Activated CD4-positive, alpha-beta T cell treated with anti-CD3 and anti-CD28 coated beads for 24 hours (primary cell): ENCODE data around the gene MTFR1L.
"Not testable (repeated sequence)": the region's sequence is repeated elsewhere in the genome, so short reads cannot be mapped to it uniquely, and the experiment has no call there.

Experiments used
- DNase-seq, 2 donors: peaks; one replicate each; pipeline ENCODE4 v3.0.0-alpha.2; 2020; ENCODE audit warnings: low read depth in 2 of 2

The MTFR1L gene

DNA sequence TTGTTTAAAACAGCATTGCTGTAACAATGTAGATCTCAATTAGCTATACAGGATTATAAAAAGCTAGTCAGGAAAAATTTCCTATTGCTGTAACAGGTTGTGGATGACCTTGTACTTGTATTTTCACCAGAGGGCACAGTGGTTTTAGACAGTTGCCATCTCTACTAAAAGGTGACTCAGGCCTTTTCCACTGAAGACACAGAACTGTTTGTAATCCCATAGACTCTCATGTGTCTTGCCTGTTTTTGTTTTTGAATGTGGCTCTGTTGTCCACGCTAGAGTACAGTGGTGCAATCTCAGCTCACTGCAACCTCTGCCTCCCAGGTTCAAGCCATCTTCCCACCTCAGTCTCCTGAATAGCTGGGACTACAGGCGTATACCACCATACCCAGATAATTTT, 5.9 kb downstream of the MTFR1L start:
- no peak for DNase-seq

DNA sequence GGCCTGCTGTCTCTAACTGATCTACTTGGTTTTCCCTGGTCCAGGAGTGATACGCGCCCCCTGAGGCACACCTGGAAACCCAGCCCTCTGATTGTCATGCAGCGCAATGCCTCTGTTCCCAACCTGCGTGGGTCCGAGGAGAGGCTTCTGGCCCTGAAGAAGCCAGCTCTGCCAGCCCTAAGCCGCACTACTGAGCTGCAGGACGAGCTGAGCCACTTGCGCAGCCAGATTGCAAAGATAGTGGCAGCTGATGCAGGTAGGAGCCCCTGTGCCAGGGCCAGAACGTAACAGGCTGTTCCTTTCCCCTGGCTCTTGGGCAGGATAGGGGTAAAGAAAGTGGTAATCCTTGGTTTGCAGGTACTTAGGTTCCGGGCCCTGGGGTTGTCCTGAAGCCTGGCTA, 6.8 kb downstream of the MTFR1L start:
- DNase-seq = no peak

DNA sequence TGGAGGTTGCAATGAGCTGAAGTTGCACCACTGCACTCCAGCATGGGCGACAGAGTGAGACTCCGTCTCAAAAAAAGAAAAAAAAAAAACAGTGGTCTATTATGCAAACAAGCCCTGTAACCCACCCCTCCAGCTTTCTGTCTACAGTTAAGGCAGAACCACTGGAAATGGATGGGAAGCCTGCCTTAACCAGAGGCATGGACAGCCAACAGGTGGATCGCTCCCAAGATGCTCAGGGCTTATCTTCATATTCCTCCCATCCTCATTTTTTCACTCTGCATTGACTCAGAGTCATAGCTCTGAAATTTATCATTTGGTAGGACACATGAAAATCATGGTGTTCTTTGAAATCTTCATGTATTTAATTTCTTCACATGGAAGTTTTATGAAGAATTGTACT, 8.7 kb downstream of the MTFR1L start:
- no peak for DNase-seq

DNA sequence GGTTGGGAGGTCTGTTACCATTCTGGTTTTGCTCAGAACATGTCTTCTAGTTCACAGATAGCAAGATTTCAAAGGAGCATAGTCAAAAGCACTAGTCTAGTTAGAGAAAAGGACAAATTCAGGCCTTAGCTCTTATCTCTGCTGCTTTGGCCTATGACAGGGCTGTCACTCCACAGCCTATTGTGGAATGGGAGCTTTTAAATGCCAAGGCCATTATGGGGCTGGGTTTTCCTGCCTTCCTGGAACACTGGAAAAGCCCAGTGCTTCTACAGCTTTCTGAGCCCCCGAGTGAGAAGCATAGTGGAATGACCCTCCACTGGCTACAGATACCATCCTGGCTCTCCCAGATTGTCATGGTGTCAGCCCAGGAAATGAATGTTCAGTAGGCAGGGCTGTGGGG, 9.3 kb downstream of the MTFR1L start:
- no peak for DNase-seq

DNA sequence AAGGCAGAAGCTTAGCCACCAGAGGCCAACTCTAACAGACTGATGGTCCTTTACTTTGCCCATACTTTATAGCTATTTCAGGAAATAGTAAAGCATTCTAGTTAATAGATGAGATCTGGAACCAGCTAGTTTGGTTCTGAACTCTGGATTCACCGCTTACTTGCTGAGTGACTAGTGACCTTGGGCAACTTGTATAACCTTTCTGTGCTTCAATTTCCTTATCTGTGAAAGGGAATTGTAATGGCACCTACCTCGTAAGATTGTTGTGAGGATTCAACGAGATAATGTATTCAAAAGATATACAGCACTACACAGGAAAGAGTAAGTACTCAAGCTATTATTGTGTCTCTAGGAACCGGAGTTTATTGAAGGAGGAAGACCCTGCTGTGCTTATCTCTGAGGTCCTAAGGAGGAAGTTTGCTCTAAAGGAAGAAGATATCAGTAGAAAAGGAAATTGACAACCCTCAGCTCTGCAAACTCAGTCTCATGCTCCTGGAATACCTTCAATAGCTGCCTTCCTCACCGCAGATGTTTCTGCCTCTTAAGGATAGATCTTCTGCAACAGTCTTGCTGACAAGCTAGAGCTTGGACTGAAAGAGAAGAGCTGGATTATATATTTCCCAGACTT, 11.9 kb downstream of the MTFR1L start:
- DNase-seq = no peak

DNA sequence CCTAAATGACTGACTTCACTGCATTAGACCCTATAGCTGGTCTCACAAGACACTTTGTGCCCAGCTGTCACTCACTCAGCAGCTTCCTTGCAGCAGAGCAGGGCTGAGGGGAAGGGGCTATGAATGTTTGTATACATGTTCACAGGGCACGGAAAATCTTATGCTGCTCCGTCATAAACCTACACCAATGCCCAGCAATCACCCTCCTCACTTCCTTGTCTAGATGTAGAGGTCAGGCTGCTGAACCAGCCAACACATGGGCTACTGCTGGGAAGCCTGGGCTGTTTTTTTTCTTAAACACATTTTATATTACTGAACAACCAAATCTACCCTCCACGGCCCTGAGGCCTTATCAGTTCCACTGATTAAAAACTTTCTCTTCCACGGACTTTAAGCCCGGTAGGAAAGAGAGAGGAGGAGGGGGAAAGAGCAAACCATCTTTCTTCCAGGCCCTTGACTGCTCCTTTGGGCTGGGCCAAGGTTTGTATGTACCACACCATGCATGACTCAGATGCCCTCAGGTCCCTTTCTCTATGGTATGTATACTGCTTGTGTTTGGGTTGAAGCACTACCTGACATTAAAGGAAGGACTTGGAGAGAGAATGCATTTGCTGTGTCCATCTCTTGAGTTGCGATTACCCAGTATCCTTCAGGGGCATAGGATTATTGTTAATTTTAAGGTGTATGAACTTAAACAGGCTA, 12.7 kb downstream of the MTFR1L start:
- DNase-seq = no peak

DNA sequence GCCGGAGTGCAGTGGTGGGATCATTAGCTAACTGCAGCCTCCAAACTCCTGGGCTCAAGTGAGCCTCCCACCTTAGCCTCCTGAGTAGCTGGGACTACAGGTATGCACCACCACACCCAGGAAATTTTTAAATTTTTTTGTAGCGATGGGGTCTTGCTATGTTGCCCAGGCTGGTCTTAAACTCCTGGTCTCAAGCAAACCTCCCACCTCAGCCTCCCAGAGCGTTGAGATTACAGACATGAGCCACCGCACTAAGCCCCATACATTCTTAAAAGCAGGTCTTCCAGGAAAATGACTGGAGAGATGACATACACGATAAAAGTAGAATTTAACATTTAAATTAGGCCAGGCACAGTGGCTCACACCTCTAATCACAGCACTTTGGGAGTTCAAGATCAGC, 13.4 kb downstream of the MTFR1L start:
- DNase-seq = no peak

DNA sequence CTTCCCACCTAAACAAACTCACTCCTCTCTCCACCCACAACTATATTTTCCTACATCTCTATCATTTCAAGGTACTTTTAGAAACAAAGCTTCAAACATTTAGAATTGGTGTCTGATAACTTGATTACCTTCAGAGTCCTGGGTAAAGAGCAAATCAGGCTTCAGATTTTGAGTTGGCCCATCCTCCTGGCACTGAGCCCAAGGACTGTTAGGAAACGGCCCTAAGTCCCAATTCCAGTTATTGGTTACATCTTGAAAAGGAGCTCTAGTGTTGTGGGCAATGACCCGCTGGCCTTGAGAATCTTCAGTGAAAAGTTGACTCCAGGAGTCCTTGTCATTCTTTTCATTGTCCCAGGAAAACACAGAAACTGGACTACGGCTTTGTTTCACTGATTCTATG, 15.1 kb downstream of the MTFR1L start:
- no peak for DNase-seq

DNA sequence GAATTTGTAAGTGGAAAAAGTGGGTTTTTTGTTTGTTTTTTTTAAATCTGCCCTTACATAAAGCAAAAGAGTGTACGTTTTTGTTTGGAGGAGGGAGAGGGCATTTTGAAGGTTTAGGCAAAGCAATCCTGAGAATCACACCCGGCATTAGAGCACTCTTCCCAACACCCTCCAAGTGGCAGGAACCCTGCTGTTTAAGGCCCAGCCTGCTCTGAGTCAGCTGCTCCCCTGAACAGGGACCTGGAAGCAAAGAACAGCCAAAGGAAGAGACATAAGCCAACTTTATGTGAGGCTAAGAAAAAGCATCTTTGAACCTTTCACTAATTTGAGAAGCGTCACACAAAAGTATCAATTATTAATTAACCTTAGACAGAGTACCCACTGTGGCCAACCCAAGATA, 16.9 kb downstream of the MTFR1L start:
- DNase-seq = no peak

DNA sequence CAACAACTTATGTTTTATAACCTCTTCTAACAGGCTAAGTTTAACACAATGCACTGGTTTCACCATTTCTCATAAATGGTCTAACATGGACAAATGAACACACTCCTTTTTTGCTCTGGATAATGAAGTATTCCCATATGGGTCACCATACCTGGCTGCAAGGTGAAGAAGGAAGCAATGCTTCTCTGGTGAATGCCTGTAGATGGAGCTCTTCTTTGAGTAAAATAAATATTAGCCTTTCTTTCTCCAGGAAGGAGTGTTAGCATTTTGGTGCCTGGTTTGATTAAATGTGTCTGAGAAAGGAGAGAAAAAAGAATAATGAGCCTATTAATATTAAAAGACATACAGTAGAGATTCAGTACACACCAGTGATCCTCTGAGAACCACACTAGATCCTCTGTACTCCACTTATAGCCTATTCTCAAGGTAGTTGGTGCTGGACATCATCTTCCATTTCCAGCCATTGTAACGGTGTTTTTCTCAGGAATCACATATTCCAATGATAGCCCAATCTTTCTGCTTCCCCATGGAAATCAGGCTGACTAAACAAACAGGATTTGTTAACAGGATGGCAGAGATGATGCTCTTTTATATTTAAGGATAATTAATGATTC, 17.6 kb downstream of the MTFR1L start:
- DNase-seq = no peak

DNA sequence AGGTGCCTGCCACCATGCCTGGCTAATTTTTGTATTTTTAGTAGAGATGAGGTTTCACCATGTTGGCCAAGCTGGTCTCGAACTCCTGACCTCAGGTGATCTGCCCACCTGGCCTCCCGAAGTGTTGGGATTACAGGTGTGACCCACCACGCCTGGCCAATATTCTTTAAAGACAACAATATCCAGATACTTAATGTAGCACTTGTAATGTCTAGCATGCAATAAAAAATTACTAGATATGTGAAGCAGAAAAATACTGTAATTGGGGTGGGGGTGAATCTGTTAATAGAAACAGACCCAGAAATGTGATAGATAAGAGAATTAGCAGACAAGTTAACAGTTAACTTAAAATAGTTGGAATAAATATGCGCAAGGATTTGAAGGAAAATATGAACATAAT, 20.1 kb downstream of the MTFR1L start:
- DNase-seq = not testable (repeated sequence)

DNA sequence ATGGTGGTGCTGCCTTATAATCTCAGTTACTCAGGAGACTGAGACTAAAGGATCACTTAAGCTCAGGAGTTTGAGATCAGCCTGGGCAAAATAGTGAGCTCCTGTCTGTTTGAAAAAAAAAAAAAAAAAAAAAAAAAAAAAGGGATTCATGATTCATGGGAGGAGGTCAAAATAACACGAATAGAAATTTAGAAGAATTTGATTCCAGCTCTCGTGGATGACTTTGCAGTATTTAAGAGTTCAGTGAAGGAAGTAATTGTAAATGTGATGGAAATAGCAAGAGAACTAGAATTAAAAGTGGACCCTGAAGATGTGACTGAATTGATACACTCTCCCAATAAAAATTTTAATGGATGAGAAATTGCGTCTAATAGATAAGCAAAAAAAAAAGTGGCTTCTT, 23.7 kb downstream of the MTFR1L start:
- no peak for DNase-seq

DNA sequence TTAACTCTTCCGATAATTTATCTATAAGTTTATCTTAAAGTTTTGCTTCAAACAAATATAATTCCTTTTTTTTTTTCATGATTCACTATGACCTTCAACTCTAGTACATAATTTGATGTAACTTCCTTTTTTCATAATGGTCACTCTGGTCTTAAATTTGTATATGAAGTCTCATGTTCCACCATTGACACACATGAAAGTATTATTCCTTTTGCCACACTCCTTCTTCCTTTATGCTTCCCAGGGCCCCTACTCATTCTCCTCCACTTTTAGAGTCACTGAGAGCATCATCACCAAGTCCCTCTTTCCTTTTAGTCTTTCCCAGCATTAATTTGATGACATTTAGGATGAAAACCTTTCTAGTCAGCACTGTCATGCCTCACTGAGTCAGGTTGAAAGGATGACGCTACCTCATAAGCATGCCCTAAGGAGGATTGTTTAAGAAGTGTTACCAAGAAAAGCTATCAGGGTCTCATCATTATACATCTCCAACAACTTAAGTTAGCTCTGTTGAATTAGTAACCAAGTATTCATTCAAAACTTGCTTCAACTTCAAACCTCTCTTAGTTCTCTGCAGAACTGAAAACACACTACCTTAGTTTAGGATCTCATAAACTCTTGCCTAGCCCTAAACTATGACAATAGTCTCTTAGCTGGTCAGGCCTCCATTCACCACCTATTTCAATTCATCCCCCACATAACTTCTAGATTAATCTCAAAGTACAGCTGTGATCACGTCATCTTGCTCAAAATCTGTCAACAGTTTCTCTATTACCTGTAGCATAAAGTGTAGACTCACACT, 25.0 kb downstream of the MTFR1L start:
- DNase-seq = no peak

DNA sequence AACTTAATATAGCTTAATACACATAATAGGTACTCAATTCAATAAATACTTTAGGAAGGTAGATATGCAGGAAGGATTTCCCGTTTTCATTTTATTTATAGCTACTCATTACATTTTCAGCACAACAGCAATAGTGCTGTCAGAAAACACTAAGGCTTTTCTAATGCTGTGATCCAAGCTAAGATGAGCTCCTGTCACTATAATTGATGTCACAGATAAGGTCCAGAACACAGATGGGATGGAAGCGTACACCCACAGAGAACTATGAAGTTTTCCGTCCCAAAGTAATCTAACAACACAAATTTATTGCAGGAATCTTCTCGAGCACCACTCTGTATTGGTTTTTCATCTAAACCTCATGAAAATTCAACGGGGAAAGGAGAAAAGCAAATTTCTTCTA, 25.9 kb downstream of the MTFR1L start:
- DNase-seq = no peak

DNA sequence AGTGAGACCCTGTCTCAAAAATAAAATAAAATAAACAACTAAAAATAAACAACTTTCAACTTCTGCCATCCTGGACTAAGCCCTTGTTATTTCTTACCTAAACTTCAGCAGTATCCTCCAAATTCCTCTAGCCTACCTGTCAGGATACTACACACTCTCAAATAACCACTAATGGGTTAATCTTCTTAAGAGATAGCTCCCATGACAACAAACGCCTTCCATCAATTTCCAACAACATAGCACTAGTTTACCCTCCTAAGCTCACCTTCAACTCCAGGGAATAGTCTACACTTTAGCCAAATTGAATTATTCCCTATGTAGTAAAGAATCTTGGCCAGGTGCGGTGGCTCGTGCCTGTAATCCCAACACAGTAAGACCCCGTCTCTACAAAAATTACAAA, 28.2 kb downstream of the MTFR1L start:
- no peak for DNase-seq

DNA sequence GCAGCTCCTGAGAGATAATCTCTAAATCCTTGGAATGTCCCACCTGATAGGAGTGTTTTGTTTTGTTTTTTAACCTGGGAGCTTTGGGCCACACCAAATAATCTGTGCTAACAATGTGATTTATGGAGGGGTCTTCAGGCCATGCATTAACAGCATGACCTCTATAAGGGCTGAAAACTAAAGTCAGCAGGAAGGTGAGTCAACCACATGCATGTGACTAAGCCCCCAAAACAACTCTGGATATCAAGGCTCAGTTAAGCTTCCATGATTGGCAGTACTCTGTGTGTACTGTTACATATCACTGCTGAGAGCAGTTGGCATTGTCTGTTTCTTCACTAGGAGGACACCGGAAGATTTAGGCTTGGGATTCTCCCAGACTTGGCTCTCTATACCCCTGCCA, 28.8 kb downstream of the MTFR1L start:
- DNase-seq = no peak

DNA sequence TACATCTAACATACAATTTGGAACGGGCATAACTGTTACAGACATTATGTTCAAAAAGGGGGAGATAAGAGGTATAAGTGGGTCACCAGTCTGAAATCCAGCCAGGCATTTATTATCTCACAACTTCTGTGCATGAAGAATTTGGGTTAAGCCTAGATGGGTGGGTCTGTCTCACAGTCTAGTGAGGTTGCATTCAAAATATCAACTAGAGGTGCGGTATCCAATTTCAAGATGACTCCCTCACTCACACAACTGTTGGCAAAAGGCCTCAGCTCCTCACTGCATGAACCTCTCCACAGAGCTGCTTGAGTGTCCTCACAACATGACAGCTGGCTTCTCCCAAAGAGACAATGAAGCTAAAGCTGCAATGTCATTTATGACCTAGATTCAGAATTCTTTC, 34.8 kb downstream of the MTFR1L start:
- no peak for DNase-seq

DNA sequence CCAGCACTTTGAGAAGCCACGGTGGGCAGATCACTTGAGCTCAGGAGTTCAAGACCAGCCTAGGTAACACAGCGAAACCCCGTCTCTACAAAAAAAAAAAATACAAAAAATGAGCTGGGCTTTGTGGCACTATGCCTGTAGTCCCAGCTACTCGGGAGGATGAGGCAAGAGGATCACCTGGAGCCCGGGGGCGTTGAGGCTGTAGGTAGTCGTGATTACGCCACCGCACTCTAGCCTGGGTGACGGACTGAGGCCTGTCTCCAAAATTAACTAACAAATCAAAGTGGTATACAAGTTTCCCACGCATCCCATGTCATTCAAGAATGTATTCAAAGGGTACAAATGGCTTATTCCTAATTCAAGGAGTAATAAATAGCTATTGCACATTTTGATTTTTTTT, 37.1 kb downstream of the MTFR1L start:
- no peak for DNase-seq

DNA sequence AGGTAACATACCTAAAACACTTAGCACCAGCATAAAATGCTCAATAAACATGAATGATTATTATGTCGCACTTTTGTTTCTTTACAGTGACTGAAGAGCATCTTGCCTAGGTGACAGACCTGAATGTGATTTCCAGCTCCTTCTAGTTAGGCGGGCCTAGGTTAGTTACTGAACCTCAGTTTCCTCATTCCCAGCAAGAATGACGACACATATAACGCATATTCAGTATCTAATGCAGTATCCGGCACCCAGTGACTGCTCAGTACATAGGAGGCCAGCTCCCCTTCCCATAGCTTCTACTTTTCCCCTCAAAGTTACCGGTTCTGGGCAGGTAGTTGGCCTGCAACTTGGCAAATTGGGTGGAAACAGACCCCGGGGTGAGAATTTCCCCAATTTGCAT, 38.7 kb downstream of the MTFR1L start:
- no peak for DNase-seq

DNA sequence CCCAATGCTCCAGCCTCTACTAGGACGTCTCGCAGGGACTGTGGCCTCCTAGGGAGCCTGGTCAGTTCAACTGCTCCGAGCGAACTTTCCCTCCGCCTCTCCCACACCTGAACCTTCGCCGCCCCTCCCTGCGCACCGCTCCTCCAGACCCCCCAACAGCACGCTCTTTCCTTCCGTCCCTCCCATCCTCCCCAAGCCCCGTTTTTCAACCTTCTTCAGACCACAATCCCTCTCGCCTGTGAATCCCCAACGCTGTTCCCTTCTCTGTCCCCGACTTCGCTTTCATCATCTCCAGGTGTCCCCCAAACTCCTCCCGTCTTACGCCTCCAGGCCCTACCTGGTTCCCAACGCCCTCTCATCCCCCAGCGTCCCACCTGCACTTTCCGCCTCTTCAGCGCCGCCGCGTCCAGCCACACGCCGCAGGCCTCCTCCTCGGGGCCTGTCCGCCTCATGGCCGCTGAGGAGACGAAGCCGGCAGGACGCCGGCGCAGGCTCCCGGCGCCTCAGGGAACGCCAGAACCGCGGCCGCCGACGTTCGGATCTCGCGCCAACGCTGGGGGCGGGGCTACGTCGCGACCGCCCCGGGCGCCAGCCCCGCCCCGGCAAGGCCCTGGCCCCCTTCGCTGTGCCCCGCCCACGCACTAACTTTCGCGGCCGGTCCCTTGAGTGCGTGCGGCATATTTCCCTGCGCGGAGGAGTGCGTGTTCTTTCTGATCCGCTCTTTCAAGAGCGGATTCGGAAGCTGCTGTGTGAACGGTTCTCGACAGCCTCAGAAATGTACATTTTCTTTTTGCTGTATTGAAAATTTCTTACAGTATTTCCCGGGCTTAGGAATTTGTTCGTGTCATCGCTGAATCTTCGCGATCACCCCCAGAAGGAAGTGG, 39.4 kb downstream of the MTFR1L start, which contains the start of gene AUNIP:
AUNIP (minus strand) TSS at position 552 of the 884 bp plus-strand sequence; CDS start at position 452, 100 bp downstream.
- peak; percentile 88 to 89 for DNase-seq
